GM12874 (cell line): ENCODE results near the gene PTPRU.

Source experiments
- CTCF ChIP-seq: IDR thresholded peaks from 2 replicates; pipeline ENCODE4 v1.5.1; 2011; ENCODE audit warnings: low read depth, mild to moderate bottlenecking, control low read depth, low read length, moderate library complexity; ENCODE audit not compliant: insufficient read depth

The PTPRU gene

DNA sequence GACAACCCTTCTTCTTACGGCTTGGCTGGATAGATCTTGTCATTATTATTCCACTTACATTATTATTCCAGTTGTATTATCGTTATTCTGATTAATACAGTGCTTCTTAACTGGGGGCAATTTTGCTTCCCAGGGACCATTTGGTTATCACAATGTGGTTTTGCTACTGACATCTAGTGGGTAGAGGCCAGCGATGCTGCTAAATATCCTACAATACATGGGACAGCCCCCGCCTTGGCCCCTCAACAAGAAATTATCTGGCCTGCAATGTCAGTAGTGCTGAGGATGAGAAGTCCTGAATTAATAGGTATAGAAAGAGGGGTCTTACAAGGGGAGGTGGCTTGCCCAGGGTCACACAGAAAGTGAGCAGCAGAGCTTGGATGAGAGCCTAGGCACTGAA is 105.6 kb downstream of the PTPRU start:
- TF ChIP-seq CTCF: no peak

- TF ChIP-seq CTCF: no peak
Measured at GRCh38 chr1:29342351-29342750, 106.0 kb downstream of the PTPRU start.

- no peak for TF ChIP-seq CTCF
Measured at GRCh38 chr1:29342983-29343382, 106.7 kb downstream of the PTPRU start.

- TF ChIP-seq CTCF: no peak
Measured at GRCh38 chr1:29343476-29343875, 107.2 kb downstream of the PTPRU start.

GRCh38 chr1:29343908-29344307 is 107.6 kb downstream of the PTPRU start:
- TF ChIP-seq CTCF: no peak

DNA sequence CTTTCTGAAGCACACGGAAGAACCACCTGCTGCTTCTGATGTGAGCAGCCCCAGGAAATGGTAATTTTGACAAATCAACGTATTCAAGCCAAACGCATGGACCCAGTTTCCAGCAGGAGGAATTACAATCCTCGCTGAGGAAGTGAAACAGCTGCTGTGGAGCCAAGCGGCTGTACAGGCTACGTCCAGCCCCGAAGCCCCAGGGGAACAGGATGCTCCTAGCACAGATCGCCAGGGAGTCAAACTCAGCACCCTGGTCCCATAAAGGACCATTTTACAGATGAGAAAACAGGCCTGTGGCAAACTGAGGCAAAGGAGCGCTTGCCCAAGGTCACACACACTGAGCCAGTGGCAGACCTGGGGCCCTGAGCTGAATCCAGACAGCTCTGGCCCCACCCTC is 108.0 kb downstream of the PTPRU start:
- no peak for TF ChIP-seq CTCF

DNA sequence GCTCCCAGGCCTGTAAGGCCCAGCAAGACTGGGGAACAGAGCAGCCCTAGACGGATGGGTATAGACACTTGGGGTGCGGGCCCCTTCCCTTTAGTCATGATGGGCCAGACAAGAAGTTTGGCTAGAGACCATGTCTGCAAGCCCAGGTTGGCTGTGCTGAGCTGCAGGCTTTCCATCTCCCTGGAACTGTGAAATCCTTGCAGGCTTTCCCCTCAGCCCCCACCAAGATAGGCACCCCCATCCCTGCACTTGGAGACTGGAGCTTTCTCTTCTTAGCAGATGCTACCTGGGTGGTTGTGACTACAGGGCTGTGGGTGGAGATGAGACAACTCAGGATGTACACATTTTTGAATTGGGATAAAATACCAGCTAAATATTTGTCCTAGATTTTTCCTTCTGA is 110.3 kb downstream of the PTPRU start:
- TF ChIP-seq CTCF: no peak
